Measurements from ENCODE around the gene DENND11. TPM values are rescaled to one million over a fixed set of nuclear protein-coding genes. Genes with fewer than 3 reads are reported as not detected.

Gene DENND11
- total RNA-seq, 3 donors from 2014 or later: 14.1 to 49.2 (median 32.1) TPM

DNA sequence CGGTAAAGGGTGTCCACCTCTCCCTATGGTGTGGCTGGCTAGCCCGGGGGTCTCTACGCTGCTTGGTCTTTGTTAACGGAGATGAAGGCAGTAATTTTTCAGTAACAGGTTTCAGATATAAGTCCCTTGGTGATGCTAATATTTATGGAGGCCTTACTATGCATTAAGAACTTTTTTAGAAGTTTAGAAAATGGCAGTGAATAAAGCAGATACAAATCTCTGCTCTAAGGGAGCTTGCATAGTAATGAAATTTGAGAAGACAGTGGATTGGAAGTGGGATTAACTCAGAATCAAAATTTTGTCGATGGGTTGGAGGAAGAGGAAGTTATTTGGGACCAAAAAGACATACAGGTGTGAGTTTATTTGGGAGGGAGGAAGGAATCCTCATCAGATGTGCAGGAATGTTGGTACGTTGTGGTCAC is 36.6 kb upstream of the DENND11 start:
- Histone ChIP-seq H3K4me3 (peak overlapping the region; percentile 66 to 86 (median 69)), H3K4me1 (peaks cover 0 to 8% of the 10 kb centered on the region in 2 donors), H3K36me3 (peaks cover 6% of the 10 kb centered on the region), H3K27me3 (no peaks in the 10 kb centered on the region), H3K9me3 (no peaks in the 10 kb centered on the region), H3K27ac (peak overlapping the region; percentile 87 to 89)
- no peak for DNase-seq (ENCODE audit: low spot score in 2 of 2)
- TF ChIP-seq, protein P1, sequence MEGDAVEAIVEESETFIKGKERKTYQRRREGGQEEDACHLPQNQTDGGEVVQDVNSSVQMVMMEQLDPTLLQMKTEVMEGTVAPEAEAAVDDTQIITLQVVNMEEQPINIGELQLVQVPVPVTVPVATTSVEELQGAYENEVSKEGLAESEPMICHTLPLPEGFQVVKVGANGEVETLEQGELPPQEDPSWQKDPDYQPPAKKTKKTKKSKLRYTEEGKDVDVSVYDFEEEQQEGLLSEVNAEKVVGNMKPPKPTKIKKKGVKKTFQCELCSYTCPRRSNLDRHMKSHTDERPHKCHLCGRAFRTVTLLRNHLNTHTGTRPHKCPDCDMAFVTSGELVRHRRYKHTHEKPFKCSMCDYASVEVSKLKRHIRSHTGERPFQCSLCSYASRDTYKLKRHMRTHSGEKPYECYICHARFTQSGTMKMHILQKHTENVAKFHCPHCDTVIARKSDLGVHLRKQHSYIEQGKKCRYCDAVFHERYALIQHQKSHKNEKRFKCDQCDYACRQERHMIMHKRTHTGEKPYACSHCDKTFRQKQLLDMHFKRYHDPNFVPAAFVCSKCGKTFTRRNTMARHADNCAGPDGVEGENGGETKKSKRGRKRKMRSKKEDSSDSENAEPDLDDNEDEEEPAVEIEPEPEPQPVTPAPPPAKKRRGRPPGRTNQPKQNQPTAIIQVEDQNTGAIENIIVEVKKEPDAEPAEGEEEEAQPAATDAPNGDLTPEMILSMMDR (IDR thresholded peaks at IDR 0.05): no peak
- TF ChIP-seq POLR2A (IDR thresholded peaks at IDR 0.05) (no peak), POLR2AphosphoS5 (IDR thresholded peaks at IDR 0.05) (no peak)
- intact Hi-C loops (cut with DNase I; ENCODE audit: low total_unique reads): no loop called here

GRCh38 chr7:141737836-141738591 is 36.0 kb upstream of the DENND11 start, which contains the start of gene SSBP1:
TSS of gene SSBP1 (plus strand) at chr7:141738358. CDS start at chr7:141739167, 809 bp downstream.
- H3K27ac ChIP-seq: peak within 1 kb of the TSS; percentile 87 to 89
- intact Hi-C loops (cut with DNase I; ENCODE audit: low total_unique reads): no loop called here

DNA sequence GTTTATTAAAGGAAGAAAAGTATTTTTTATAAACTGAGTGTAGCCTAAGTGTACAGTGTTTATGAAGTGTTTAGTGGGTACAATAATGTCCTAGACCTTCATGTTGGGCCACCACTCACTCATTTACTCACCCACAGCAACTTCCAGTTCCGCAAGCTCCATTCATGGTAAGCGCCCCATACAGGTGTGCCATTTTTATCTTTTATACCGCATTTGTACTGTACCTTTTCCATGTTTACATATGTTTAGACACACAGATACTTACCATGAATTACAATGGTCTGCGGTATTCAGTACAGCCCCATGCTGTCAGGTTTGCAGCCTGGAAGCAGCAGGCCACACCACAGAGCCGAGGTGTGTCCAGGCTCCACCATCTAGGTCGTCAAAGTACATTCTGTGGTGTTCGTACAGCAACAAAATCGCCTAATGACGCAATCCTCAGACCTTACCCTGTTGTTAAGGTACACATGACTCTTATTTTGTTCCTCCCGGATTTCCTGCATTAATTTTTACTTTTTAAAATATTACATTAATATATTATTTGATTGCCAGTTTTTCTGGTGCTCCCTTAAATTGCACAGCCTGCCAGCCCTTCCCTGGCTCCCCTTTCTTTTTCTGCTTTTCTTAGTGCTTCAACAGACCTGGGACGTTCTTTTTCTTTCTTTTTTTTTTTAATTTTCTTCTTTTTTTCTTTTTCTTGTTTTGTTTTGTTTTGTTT is 35.3 kb upstream of the DENND11 start:
- peak overlapping the region; percentile 66 to 86 (median 69) for H3K4me3 ChIP-seq
- TF ChIP-seq POLR2A (IDR thresholded peaks at IDR 0.05) (no peak), POLR2AphosphoS5 (IDR thresholded peaks at IDR 0.05) (no peak)
- TF ChIP-seq, protein P1 (IDR thresholded peaks at IDR 0.05): no peak
- H3K27me3 ChIP-seq: no peaks in the 10 kb centered on the region
- peaks cover 4% of the 10 kb centered on the region for H3K36me3 ChIP-seq
- peak overlapping the region; percentile 87 to 89 for H3K27ac ChIP-seq
- intact Hi-C loops (cut with DNase I; ENCODE audit: low total_unique reads): no loop called here
- H3K4me1 ChIP-seq: peaks cover 0 to 8% of the 10 kb centered on the region in 2 donors
- peak in 1 of 2 donors; percentile 18 for DNase-seq (ENCODE audit: low spot score in 2 of 2)
- H3K9me3 ChIP-seq: no peaks in the 10 kb centered on the region

More at GRCh38 chr7:141737836-141738591, 36.0 kb upstream of the DENND11 start, which contains the start of gene SSBP1:
- Histone ChIP-seq H3K36me3 (peaks cover 4% of the 10 kb centered on the region), H3K9me3 (no peaks in the 10 kb centered on the region), H3K4me3 (peak within 1 kb of the TSS; percentile 66 to 86 (median 69)), H3K27me3 (no peaks in the 10 kb centered on the region), H3K4me1 (peaks cover 0 to 8% of the 10 kb centered on the region in 2 donors)
- peak; percentile 86 to 89 for DNase-seq (ENCODE audit: low spot score in 2 of 2)
- TF ChIP-seq POLR2A (IDR thresholded peaks at IDR 0.05) (peak; percentile 70), POLR2AphosphoS5 (IDR thresholded peaks at IDR 0.05) (peak; percentile 89 to 97 (median 95))
- TF ChIP-seq, protein P1 (IDR thresholded peaks at IDR 0.05): peak; percentile 23 to 93 (median 88)

- DNase-seq (ENCODE audit: low spot score in 2 of 2): no peak
Measured at GRCh38 chr7:141731476-141732149, 29.6 kb upstream of the DENND11 start.

More at GRCh38 chr7:141731476-141732149, 29.6 kb upstream of the DENND11 start:
- Histone ChIP-seq H3K4me3 (no peak overlapping the region), H3K27me3 (no peaks in the 10 kb centered on the region), H3K27ac (no peak overlapping the region), H3K36me3 (no peaks in the 10 kb centered on the region), H3K9me3 (no peaks in the 10 kb centered on the region), H3K4me1 (no peaks in the 10 kb centered on the region)
- TF ChIP-seq, protein P1 (IDR thresholded peaks at IDR 0.05): no peak
- TF ChIP-seq POLR2AphosphoS5 (IDR thresholded peaks at IDR 0.05) (no peak), POLR2A (IDR thresholded peaks at IDR 0.05) (no peak)
- intact Hi-C loops (cut with DNase I; ENCODE audit: low total_unique reads): no loop called here

Measured in breast epithelium (tissue), 4 donors.